ENCODE data around the gene HDAC4.
A peak's percentile ranks its signal among the peaks of the same experiment; 100 is the strongest.

HDAC4 gene

GRCh38 chr2:239145601-239146000 is 255.2 kb downstream of the HDAC4 start:
- in situ Hi-C loops (cut with HindIII; ENCODE audit: low pct_ligation_motif_present, low sequenced_read_pairs): no loop called here
- TF ChIP-seq CTCF (IDR thresholded peaks at IDR 0.05; ENCODE audit: low read depth, low read length, missing control alignments): no peak
- no peak for DNase-seq
- Histone ChIP-seq H3K27ac (no peak overlapping the region), H3K27me3 (replicated peaks) (no peaks in the 10 kb centered on the region), H3K36me3 (replicated peaks) (no peaks in the 10 kb centered on the region), H3K4me3 (ENCODE audit: low read depth, low read length) (no peak overlapping the region)

- Histone ChIP-seq H3K27me3 (replicated peaks) (no peaks in the 10 kb centered on the region), H3K36me3 (replicated peaks) (no peaks in the 10 kb centered on the region)
Measured at GRCh38 chr2:239145106-239145505, 255.7 kb downstream of the HDAC4 start.

GRCh38 chr2:239144713-239144999 is 256.2 kb downstream of the HDAC4 start:
- DNase-seq: no peak
- Histone ChIP-seq H3K27ac (no peak overlapping the region), H3K27me3 (replicated peaks) (no peaks in the 10 kb centered on the region), H3K36me3 (replicated peaks) (no peaks in the 10 kb centered on the region), H3K4me3 (ENCODE audit: low read depth, low read length) (no peak overlapping the region)
- TF ChIP-seq CTCF (IDR thresholded peaks at IDR 0.05; ENCODE audit: low read depth, low read length, missing control alignments): no peak
- in situ Hi-C loops (cut with HindIII; ENCODE audit: low pct_ligation_motif_present, low sequenced_read_pairs): no loop called here

More at GRCh38 chr2:239145106-239145505, 255.7 kb downstream of the HDAC4 start:
- in situ Hi-C loops (cut with HindIII; ENCODE audit: low pct_ligation_motif_present, low sequenced_read_pairs): no loop called here
- DNase-seq: no peak
- Histone ChIP-seq H3K4me3 (ENCODE audit: low read depth, low read length) (no peak overlapping the region), H3K27ac (no peak overlapping the region)
- no peak for TF ChIP-seq CTCF (IDR thresholded peaks at IDR 0.05; ENCODE audit: low read depth, low read length, missing control alignments)

- Histone ChIP-seq H3K27ac (no peak overlapping the region), H3K36me3 (replicated peaks) (no peaks in the 10 kb centered on the region), H3K4me3 (ENCODE audit: low read depth, low read length) (no peak overlapping the region), H3K27me3 (replicated peaks) (no peaks in the 10 kb centered on the region)
- peak; percentile 85 for TF ChIP-seq CTCF (IDR thresholded peaks at IDR 0.05; ENCODE audit: low read depth, low read length, missing control alignments)
- in situ Hi-C loops (cut with HindIII; ENCODE audit: low pct_ligation_motif_present, low sequenced_read_pairs): no loop called here
- peak; percentile 25 for DNase-seq
Measured at GRCh38 chr2:239143858-239144712, 256.7 kb downstream of the HDAC4 start.

GRCh38 chr2:239142806-239143205 is 258.0 kb downstream of the HDAC4 start:
- H3K27ac ChIP-seq: no peak overlapping the region
- in situ Hi-C loops (cut with HindIII; ENCODE audit: low pct_ligation_motif_present, low sequenced_read_pairs): no loop called here
- TF ChIP-seq CTCF (IDR thresholded peaks at IDR 0.05; ENCODE audit: low read depth, low read length, missing control alignments): no peak
- H3K27me3 ChIP-seq (replicated peaks): no peaks in the 10 kb centered on the region
- H3K4me3 ChIP-seq (ENCODE audit: low read depth, low read length): no peak overlapping the region
- DNase-seq: no peak
- H3K36me3 ChIP-seq (replicated peaks): no peaks in the 10 kb centered on the region

GRCh38 chr2:239142296-239142695 is 258.5 kb downstream of the HDAC4 start:
- in situ Hi-C loops (cut with HindIII; ENCODE audit: low pct_ligation_motif_present, low sequenced_read_pairs): no loop called here
- Histone ChIP-seq H3K4me3 (ENCODE audit: low read depth, low read length) (no peak overlapping the region), H3K27ac (no peak overlapping the region), H3K27me3 (replicated peaks) (no peaks in the 10 kb centered on the region), H3K36me3 (replicated peaks) (no peaks in the 10 kb centered on the region)
- TF ChIP-seq CTCF (IDR thresholded peaks at IDR 0.05; ENCODE audit: low read depth, low read length, missing control alignments): no peak
- no peak for DNase-seq
